Tibial nerve (tissue), 4 donors: Measurements from ENCODE around the gene GNAI3. TPM values are rescaled to one million over a fixed set of nuclear protein-coding genes. Genes with fewer than 3 reads are reported as not detected.

Source experiments
- DNase-seq, 2 donors: peaks; one replicate each; pipeline ENCODE4 v3.0.0-alpha.2; 2019; ENCODE audit warnings: low spot score in 2 of 2
- H3K27ac ChIP-seq, 4 donors: fragments of 200-600 bp; sonication (generic) in 3 of 4; one replicate each; pipeline ENCODE4 v1.5.1; 2017 to 2019; ENCODE audit warnings: mild to moderate bottlenecking in 1 of 4
- H3K27me3 ChIP-seq, 2 donors: fragments of 200-600 bp; sonication (generic) in 1 of 2; one replicate each; pipeline versions ENCODE4 v1.5.1 to v1.6.0; 2017 to 2019
- H3K36me3 ChIP-seq, 3 donors: fragments of 200-600 bp; sonication (generic); one replicate each; pipeline ENCODE4 v1.5.1; 2018 to 2019
- H3K4me1 ChIP-seq, 4 donors: fragments of 200-600 bp; sonication (generic) in 3 of 4; one replicate each; pipeline ENCODE4 v1.5.1; 2017 to 2019
- H3K4me3 ChIP-seq, 4 donors: fragments of 200-600 bp; sonication (generic) in 3 of 4; one replicate each; pipeline ENCODE4 v1.5.1; 2017 to 2019; ENCODE audit warnings: mild to moderate bottlenecking in 1 of 4, moderate library complexity in 1 of 4
- H3K9me3 ChIP-seq, 4 donors: fragments of 200-600 bp; sonication (generic) in 3 of 4; one replicate each; pipeline ENCODE4 v1.5.1; 2017 to 2019
- CTCF ChIP-seq, 5 experiments: fragments of 200-600 bp in 3 of 5; fragments of 450-650 bp in 2 of 5; sonication (generic) in 3 of 5; IDR thresholded peaks; one replicate each; pipeline ENCODE4 v1.5.1; 2016 to 2019; ENCODE audit warnings: antibody characterized with exemption in 5 of 5, mild to moderate bottlenecking in 3 of 5, moderate library complexity in 2 of 5
- EP300 ChIP-seq, 2 donors: sonication (generic); formaldehyde crosslinking; IDR thresholded peaks; one replicate each; pipeline ENCODE4 v1.6.1; 2017; ENCODE audit warnings: antibody characterized with exemption in 2 of 2, mild to moderate bottlenecking in 1 of 2
- POLR2A ChIP-seq, 2 donors: fragments of 450-650 bp; IDR thresholded peaks; one replicate each; pipeline ENCODE4 v1.6.1; 2017; ENCODE audit warnings: antibody characterized with exemption in 2 of 2, mild to moderate bottlenecking in 2 of 2, moderate library complexity in 2 of 2
- WGBS, 2 donors: methylation state at CpG; one replicate each; pipeline ENCODE4 v1.1.5; 2018; 5-methylcytosine and 5-hydroxymethylcytosine counted together
- total RNA-seq, 4 donors: library from RNA; depleted of rRNA; stranded (reverse); fragments of >200 nt; gene quantifications; one replicate each; pipeline ENCODE4 v1.1.0, GENCODE V29; 2016

GNAI3 gene
- total RNA-seq, 4 donors from 2014 or later = 4.0 to 6.3 (median 5.1) TPM

- no peaks in the 10 kb centered on the region for H3K4me1 ChIP-seq
- H3K36me3 ChIP-seq = peaks cover 0 to 39% (median 0%) of the 10 kb centered on the region in 3 donors
- no peaks in the 10 kb centered on the region for H3K9me3 ChIP-seq
- TF ChIP-seq CTCF (IDR thresholded peaks at IDR 0.05) (no peak), POLR2A (IDR thresholded peaks at IDR 0.05) (no peak)
- H3K27me3 ChIP-seq = no peaks in the 10 kb centered on the region
- DNase-seq = no peak
- WGBS, 2 donors = 73 to 77% methylated on average over 5 of the region's 5 CpGs
- H3K4me3 ChIP-seq = no peak overlapping the region
- H3K27ac ChIP-seq = no peak overlapping the region
Measured at GRCh38 chr1:109598655-109599054, 50.2 kb downstream of the GNAI3 start.

- Histone ChIP-seq H3K27ac (no peak overlapping the region), H3K4me1 (no peaks in the 10 kb centered on the region), H3K4me3 (no peak overlapping the region), H3K9me3 (no peaks in the 10 kb centered on the region), H3K27me3 (no peaks in the 10 kb centered on the region), H3K36me3 (peaks cover 0 to 4% (median 0%) of the 10 kb centered on the region in 3 donors)
- 93 to 98% methylated on average over 3 of the region's 3 CpGs for WGBS, 2 donors
- no peak for DNase-seq
- TF ChIP-seq EP300 (IDR thresholded peaks at IDR 0.05) (no peak), POLR2A (IDR thresholded peaks at IDR 0.05) (no peak), CTCF (IDR thresholded peaks at IDR 0.05) (no peak)
Measured at GRCh38 chr1:109603229-109603628, 54.8 kb downstream of the GNAI3 start.

GRCh38 chr1:109605381-109605780 is 57.0 kb downstream of the GNAI3 start:
- WGBS, 2 donors = 89 to 92% methylated on average over 1 of the region's 1 CpG
- H3K4me3 ChIP-seq = no peak overlapping the region

GRCh38 chr1:109609881-109610280 is 61.5 kb downstream of the GNAI3 start:
- DNase-seq = no peak
- H3K36me3 ChIP-seq = no peaks in the 10 kb centered on the region
- no peak overlapping the region for H3K27ac ChIP-seq
- no peaks in the 10 kb centered on the region for H3K9me3 ChIP-seq
- no peaks in the 10 kb centered on the region for H3K4me1 ChIP-seq
- no peaks in the 10 kb centered on the region for H3K27me3 ChIP-seq
- H3K4me3 ChIP-seq = no peak overlapping the region
- TF ChIP-seq EP300 (IDR thresholded peaks at IDR 0.05) = no peak
- TF ChIP-seq CTCF (IDR thresholded peaks at IDR 0.05) = no peak
- no peak for TF ChIP-seq POLR2A (IDR thresholded peaks at IDR 0.05)
- 94 to 97% methylated on average over 3 of the region's 3 CpGs for WGBS, 2 donors

More at GRCh38 chr1:109605381-109605780, 57.0 kb downstream of the GNAI3 start:
- Histone ChIP-seq H3K27ac (no peak overlapping the region), H3K27me3 (no peaks in the 10 kb centered on the region), H3K36me3 (no peaks in the 10 kb centered on the region), H3K9me3 (no peaks in the 10 kb centered on the region), H3K4me1 (no peaks in the 10 kb centered on the region)
- DNase-seq = no peak
- no peak for TF ChIP-seq CTCF (IDR thresholded peaks at IDR 0.05)
- TF ChIP-seq POLR2A (IDR thresholded peaks at IDR 0.05) = no peak
- TF ChIP-seq EP300 (IDR thresholded peaks at IDR 0.05) = no peak

- Histone ChIP-seq H3K9me3 (no peaks in the 10 kb centered on the region), H3K27ac (no peak overlapping the region), H3K4me1 (no peaks in the 10 kb centered on the region), H3K4me3 (no peak overlapping the region), H3K27me3 (no peaks in the 10 kb centered on the region), H3K36me3 (no peaks in the 10 kb centered on the region)
- WGBS, 2 donors = 75 to 84% methylated on average over 3 of the region's 3 CpGs
- no peak for TF ChIP-seq CTCF (IDR thresholded peaks at IDR 0.05)
- TF ChIP-seq POLR2A (IDR thresholded peaks at IDR 0.05) = no peak
- no peak for TF ChIP-seq EP300 (IDR thresholded peaks at IDR 0.05)
- no peak for DNase-seq
Measured at GRCh38 chr1:109610609-109611307, 62.3 kb downstream of the GNAI3 start.
